Measurements from ENCODE around the gene ARFGAP1.

GRCh38 chr20:63259734-63260460 lies 12.7 kb upstream of the ARFGAP1 start:
- TF ChIP-seq CTCF (conservative IDR thresholded peaks at IDR 0.05; ENCODE audit: low read depth, low read length): no peak
- no peak for TF ChIP-seq USF2 (IDR thresholded peaks at IDR 0.05; ENCODE audit: low read depth, low read length)
- no peak for TF ChIP-seq RCOR1 (IDR thresholded peaks at IDR 0.05; ENCODE audit: insufficient replicate concordance, low read length)
- no peak for TF ChIP-seq POLR2A (IDR thresholded peaks at IDR 0.05; ENCODE audit: low read depth, low read length)
- no peak for TF ChIP-seq BHLHE40 (IDR thresholded peaks at IDR 0.05; ENCODE audit: low read depth, low read length)
- TF ChIP-seq RFX5 (IDR thresholded peaks at IDR 0.05; ENCODE audit: low read depth, low read length): no peak
- no peak for TF ChIP-seq RAD21 (IDR thresholded peaks at IDR 0.05; ENCODE audit: low read length)
- TF ChIP-seq MXI1 (IDR thresholded peaks at IDR 0.05; ENCODE audit: borderline replicate concordance, low read depth, low read length): no peak
- TF ChIP-seq CEBPB (IDR thresholded peaks at IDR 0.05; ENCODE audit: low read depth, low read length): no peak
- TF ChIP-seq ELK1 (IDR thresholded peaks at IDR 0.05; ENCODE audit: borderline replicate concordance, low read depth, low read length): no peak
- no peak for TF ChIP-seq NFE2L2 (IDR thresholded peaks at IDR 0.05; ENCODE audit: low read depth, low read length)
- TF ChIP-seq SMC3 (IDR thresholded peaks at IDR 0.05; ENCODE audit: low read depth, low read length): no peak
